ENCODE measurements around the gene PTK7.

DNA sequence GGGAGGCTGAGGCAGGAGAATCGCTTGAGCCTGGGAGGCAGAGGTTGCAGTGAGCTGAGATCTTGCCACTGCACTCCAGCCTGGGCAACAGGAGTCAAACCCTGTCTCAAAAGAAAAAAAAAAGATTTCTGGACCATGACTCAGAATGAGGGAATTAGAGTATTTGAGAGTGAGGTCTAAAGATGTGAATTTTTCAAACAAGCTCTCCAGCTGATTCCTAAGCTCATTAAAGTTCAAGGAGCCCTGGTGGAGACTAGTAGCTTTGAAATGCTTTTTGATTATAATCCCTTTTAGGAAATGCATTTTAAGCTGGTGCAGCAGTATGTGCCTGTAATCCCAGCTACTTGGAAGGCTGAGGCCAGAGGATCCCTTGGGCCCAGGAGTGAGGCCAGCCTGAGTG lies 73.2 kb downstream of the PTK7 start:
- TF ChIP-seq, protein P1, sequence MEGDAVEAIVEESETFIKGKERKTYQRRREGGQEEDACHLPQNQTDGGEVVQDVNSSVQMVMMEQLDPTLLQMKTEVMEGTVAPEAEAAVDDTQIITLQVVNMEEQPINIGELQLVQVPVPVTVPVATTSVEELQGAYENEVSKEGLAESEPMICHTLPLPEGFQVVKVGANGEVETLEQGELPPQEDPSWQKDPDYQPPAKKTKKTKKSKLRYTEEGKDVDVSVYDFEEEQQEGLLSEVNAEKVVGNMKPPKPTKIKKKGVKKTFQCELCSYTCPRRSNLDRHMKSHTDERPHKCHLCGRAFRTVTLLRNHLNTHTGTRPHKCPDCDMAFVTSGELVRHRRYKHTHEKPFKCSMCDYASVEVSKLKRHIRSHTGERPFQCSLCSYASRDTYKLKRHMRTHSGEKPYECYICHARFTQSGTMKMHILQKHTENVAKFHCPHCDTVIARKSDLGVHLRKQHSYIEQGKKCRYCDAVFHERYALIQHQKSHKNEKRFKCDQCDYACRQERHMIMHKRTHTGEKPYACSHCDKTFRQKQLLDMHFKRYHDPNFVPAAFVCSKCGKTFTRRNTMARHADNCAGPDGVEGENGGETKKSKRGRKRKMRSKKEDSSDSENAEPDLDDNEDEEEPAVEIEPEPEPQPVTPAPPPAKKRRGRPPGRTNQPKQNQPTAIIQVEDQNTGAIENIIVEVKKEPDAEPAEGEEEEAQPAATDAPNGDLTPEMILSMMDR (IDR thresholded peaks at IDR 0.05; ENCODE audit: borderline replicate concordance, extremely low read depth, low read length, poor library complexity, severe bottlenecking): no peak
- no peak for TF ChIP-seq EZH2 (IDR thresholded peaks at IDR 0.05; ENCODE audit: borderline replicate concordance, low read depth, low read length, severe bottlenecking)

All from DND-41 (cell line).